Right lobe of liver (tissue), 6 donors: ENCODE data around the gene TAAR5. TPM values are rescaled to one million over a fixed set of nuclear protein-coding genes. Genes with fewer than 3 reads are reported as not detected.
"Not testable (repeated sequence)": the region's sequence is repeated elsewhere in the genome, so short reads cannot be mapped to it uniquely, and the experiment has no call there.

Source experiments
- ATAC-seq, 4 donors: fragments of 200-7000 bp; cut with Tn5 transposase; one replicate each; pipeline ENCODE4 v1.9.1; 2020; ENCODE audit warnings: mild to moderate bottlenecking in 4 of 4, moderate library complexity in 4 of 4
- DNase-seq, 3 donors: peaks; one replicate each; pipeline ENCODE4 v3.0.0-alpha.2; 2020
- H3K27ac ChIP-seq, 3 donors: fragments of 200-600 bp; one replicate each; pipeline ENCODE4 v1.8.0; 2022
- H3K27me3 ChIP-seq, 2 donors: fragments of 200-600 bp; one replicate each; pipeline ENCODE4 v1.8.0; 2022
- H3K36me3 ChIP-seq, 4 donors: fragments of 200-600 bp; sonication (generic) in 1 of 4; one replicate each; pipeline versions ENCODE4 v1.5.1 to v1.8.0; 2017 to 2022; ENCODE audit warnings: control low read depth in 1 of 4
- H3K4me1 ChIP-seq, 4 donors: fragments of 200-600 bp; sonication (generic) in 1 of 4; one replicate each; pipeline versions ENCODE4 v1.5.1 to v1.8.0; 2017 to 2022; ENCODE audit warnings: control low read depth in 1 of 4
- H3K4me3 ChIP-seq, 3 donors: fragments of 200-600 bp; one replicate each; pipeline ENCODE4 v1.8.0; 2022
- H3K9me3 ChIP-seq, 4 donors: fragments of 200-600 bp; sonication (generic) in 1 of 4; one replicate each; pipeline versions ENCODE4 v1.5.1 to v1.8.0; 2017 to 2022; ENCODE audit warnings: control low read depth in 1 of 4
- CTCF ChIP-seq, 4 donors: fragments of 200-600 bp in 3 of 4; fragments of 450-650 bp in 1 of 4; IDR thresholded peaks; one replicate each; pipeline versions ENCODE4 v1.5.1 to v1.8.0; 2016 to 2022; ENCODE audit warnings: antibody characterized with exemption in 4 of 4, mild to moderate bottlenecking in 2 of 4
- POLR2A ChIP-seq: fragments of 450-650 bp; IDR thresholded peaks from one replicate; pipeline ENCODE4 v1.6.1; 2017; ENCODE audit warnings: antibody characterized with exemption, mild to moderate bottlenecking
- WGBS: methylation state at CpG from one replicate; pipeline ENCODE4 v1.1.6; 2018; ENCODE audit warnings: low coverage, low lambda C conversion rate; ENCODE audit not compliant: insufficient coverage; ENCODE audit errors: missing lambda C conversion rate; 5-methylcytosine and 5-hydroxymethylcytosine counted together
- intact Hi-C, 2 donors: fragments of 100-400 bp; cut with DNase I; formaldehyde crosslinking; loops; one replicate each; pipeline versions ENCODE4 v1.11.2 to v1.14.1; 2022
- total RNA-seq, 6 experiments: library from RNA; depleted of rRNA in 2 of 6; stranded (reverse); fragments of >200 nt in 2 of 6; fragmentation: NEBNext Ultra II Directional in 3 of 6; extraction: Animal tissue kit (Norgen Biotek cat#: 25700) in 3 of 6; gene quantifications; one replicate each; pipeline versions ENCODE4 v1.1.0 to v1.2.4, GENCODE V29; 2016 to 2023
- donor health status: DM: no; HTN: yes; CAD: no.
- donor health status: DM: no; HTN: no; CAD: no.
- donor health status: DM: no; HTN: no; CAD: no.
- donor health status: DM: no; HTN: yes; CAD: no.
- donor health status: DM: no; HTN: yes; CAD: no.

Gene TAAR5
- total RNA-seq, 6 experiments from 2014 or later: not detected

DNA sequence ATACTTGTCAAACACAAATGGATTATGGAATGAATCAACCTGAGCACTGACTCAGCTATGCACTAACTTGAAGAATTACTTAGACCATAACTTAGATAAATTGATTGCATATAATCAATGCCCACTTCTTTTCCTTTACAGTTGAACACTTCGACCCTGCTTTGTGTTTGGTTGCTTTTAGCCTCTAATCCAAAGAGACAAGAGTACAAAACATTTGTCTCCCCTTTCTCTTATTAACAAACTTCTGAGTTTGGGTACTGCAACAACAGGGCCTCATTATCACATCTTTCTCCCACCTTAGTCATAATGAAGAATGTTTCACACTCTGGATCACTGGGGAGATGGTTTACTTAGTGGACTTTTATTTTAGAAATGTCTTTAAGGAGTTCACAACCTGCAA is 22.0 kb downstream of the TAAR5 start:
- WGBS: 80% methylated on average over 1 of the region's 1 CpG
- TF ChIP-seq CTCF (IDR thresholded peaks at IDR 0.05) (no peak), POLR2A (no peak)
- Histone ChIP-seq H3K27me3 (no peaks in the 10 kb centered on the region), H3K4me1 (no peaks in the 10 kb centered on the region), H3K27ac (no peak overlapping the region), H3K4me3 (no peak overlapping the region), H3K36me3 (no peaks in the 10 kb centered on the region), H3K9me3 (no peaks in the 10 kb centered on the region)
- intact Hi-C loops: no loop called here
- no peak for DNase-seq
- ATAC-seq: no peak

DNA sequence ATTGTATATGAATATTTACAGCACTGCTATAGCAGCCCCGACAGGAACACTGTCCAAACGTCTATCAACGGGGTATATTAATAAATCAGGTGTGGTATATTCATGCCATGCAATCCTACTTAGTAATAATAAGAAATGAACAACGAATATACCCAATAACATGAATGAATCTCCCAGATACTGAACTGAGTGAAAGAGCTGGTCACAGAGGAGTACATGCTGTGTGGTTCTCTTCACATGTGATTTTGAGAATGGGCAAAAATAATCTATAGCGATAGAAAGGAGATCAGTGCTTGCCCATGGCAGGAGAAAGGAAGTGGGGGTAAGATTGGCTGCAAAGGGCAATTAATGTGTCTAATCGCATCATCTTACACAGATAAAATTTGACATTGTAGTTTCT is 23.1 kb downstream of the TAAR5 start:
- Histone ChIP-seq H3K27ac (no peak overlapping the region), H3K9me3 (no peaks in the 10 kb centered on the region), H3K4me3 (no peak overlapping the region), H3K36me3 (no peaks in the 10 kb centered on the region), H3K27me3 (no peaks in the 10 kb centered on the region), H3K4me1 (no peaks in the 10 kb centered on the region)
- intact Hi-C loops: no loop called here
- ATAC-seq: no peak
- DNase-seq: no peak
- WGBS: 66% methylated on average over 6 of the region's 6 CpGs
- no peak for TF ChIP-seq CTCF (IDR thresholded peaks at IDR 0.05)

GRCh38 chr6:132560087-132560486 is 29.5 kb downstream of the TAAR5 start:
- H3K4me3 ChIP-seq, H3K27ac ChIP-seq, H3K9me3 ChIP-seq, H3K36me3 ChIP-seq, H3K27me3 ChIP-seq, intact Hi-C loops, H3K4me1 ChIP-seq, DNase-seq, ATAC-seq: not testable (repeated sequence)
- WGBS: 45% methylated on average over 3 of the region's 3 CpGs

DNA sequence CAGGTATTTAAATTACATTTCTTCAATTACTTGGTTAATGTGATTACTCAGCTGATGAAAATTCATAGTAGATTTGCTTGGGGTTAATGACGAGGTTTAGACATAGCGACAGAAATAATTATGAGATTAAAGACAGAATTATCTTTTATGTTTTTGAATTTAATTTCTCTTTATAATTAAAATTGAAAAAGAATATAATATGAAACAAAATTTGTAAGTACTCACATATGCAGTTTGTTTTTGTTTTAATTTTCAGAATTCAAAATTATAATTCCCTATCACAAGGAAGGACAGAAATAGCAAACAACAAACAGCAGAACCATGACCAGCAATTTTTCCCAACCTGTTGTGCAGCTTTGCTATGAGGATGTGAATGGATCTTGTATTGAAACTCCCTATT is 37.2 kb downstream of the TAAR5 start, which contains the start of gene TAAR8:
TSS of gene TAAR8 (plus strand) at position 301 of the 400 bp plus-strand sequence. CDS start at position 322, 21 bp downstream.
- TF ChIP-seq POLR2A (no peak), CTCF (IDR thresholded peaks at IDR 0.05) (no peak)
- ATAC-seq: no peak
- H3K27me3 ChIP-seq: no peaks in the 10 kb centered on the region
- no peak for DNase-seq
- no peak within 1 kb of the TSS for H3K4me3 ChIP-seq
- H3K4me1 ChIP-seq: no peaks in the 10 kb centered on the region
- no peaks in the 10 kb centered on the region for H3K9me3 ChIP-seq
- intact Hi-C loops: no loop called here
- H3K27ac ChIP-seq: no peak within 1 kb of the TSS
- 75% methylated on average over 2 of the region's 2 CpGs for WGBS
- H3K36me3 ChIP-seq: no peaks in the 10 kb centered on the region

DNA sequence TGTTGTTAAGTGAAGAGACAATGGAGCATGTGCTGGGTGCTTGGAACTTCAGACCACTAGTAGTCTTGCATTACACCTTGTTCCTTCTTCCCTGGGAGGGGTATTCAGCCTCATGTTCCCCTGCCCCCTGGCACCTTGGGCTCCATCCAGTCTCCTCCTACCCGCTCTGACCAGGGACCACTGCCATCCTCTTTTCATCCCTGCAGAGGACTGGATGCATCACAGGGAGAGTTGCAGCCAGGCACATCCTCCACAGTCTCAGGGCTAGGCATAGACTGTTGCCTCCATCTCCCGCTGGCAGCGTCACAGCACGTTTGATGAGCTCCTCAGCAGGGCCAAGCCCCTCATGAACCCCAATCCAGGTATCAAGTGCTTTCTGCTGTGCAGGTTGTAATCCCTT is 38.3 kb downstream of the TAAR5 start:
- Histone ChIP-seq H3K4me3 (no peak overlapping the region), H3K36me3 (no peaks in the 10 kb centered on the region), H3K9me3 (no peaks in the 10 kb centered on the region), H3K27ac (no peak overlapping the region), H3K27me3 (no peaks in the 10 kb centered on the region), H3K4me1 (no peaks in the 10 kb centered on the region)
- DNase-seq: no peak
- TF ChIP-seq POLR2A: no peak
- TF ChIP-seq CTCF (IDR thresholded peaks at IDR 0.05): no peak
- WGBS: 82% methylated on average over 3 of the region's 4 CpGs
- intact Hi-C loops: no loop called here
- no peak for ATAC-seq
